Gastrocnemius medialis (tissue), 4 donors: ENCODE results near the gene ELFN2. TPM values are rescaled to one million over a fixed set of nuclear protein-coding genes. Genes with fewer than 3 reads are reported as not detected.

Source experiments
- ATAC-seq, 2 donors: fragments of 150-250 bp; one replicate each; pipeline ENCODE4 v1.9.1; 2016
- DNase-seq, 2 donors: peaks; one replicate each; pipeline ENCODE4 v3.0.0-alpha.2; 2019
- H3K27ac ChIP-seq, 4 donors: fragments of 200-600 bp; sonication (generic); 1 replicate in 1 of 4; 2 replicates in 3 of 4; pipeline ENCODE4 v1.5.1; 2016 to 2018; ENCODE audit warnings: mild to moderate bottlenecking in 2 of 4, moderate library complexity in 1 of 4
- H3K27me3 ChIP-seq, 3 donors: fragments of 200-600 bp; sonication (generic) in 2 of 3; 1 replicate in 1 of 3; 2 replicates in 2 of 3; pipeline versions ENCODE4 v1.5.1 to v1.6.0; 2016 to 2019; ENCODE audit warnings: mild to moderate bottlenecking in 1 of 3, moderate library complexity in 1 of 3
- H3K36me3 ChIP-seq, 2 donors: fragments of 200-600 bp; sonication (generic) in 1 of 2; one replicate each; pipeline ENCODE4 v1.5.1; 2017 to 2018
- H3K4me1 ChIP-seq, 2 donors: fragments of 200-600 bp; sonication (generic) in 1 of 2; one replicate each; pipeline ENCODE4 v1.5.1; 2016 to 2017; ENCODE audit warnings: mild to moderate bottlenecking in 2 of 2
- H3K4me3 ChIP-seq, 4 donors: fragments of 200-600 bp; sonication (generic) in 3 of 4; 1 replicate in 1 of 4; 2 replicates in 3 of 4; pipeline ENCODE4 v1.5.1; 2016 to 2019; ENCODE audit warnings: mild to moderate bottlenecking in 2 of 4
- H3K9me3 ChIP-seq, 3 donors: fragments of 200-600 bp; sonication (generic) in 2 of 3; 1 replicate in 1 of 3; 2 replicates in 2 of 3; pipeline ENCODE4 v1.5.1; 2016 to 2019
- POLR2A ChIP-seq, 2 donors: fragments of 450-650 bp; IDR thresholded peaks; one replicate each; pipeline ENCODE4 v1.6.1; 2017; ENCODE audit warnings: antibody characterized with exemption in 2 of 2, mild to moderate bottlenecking in 2 of 2, moderate library complexity in 2 of 2
- in situ Hi-C, 4 donors: fragments of 200-750 bp; cut with MboI; loops; one replicate each; pipeline versions ENCODE4 v1.15.0 to v1.8.0; 2017; ENCODE audit warnings: low sequenced_read_pairs in 4 of 4
- intact Hi-C: fragments of 100-400 bp; cut with DNase I; formaldehyde crosslinking; loops from one replicate; pipeline ENCODE4 v1.15.1; 2023; ENCODE audit warnings: low total_unique reads
- total RNA-seq, 4 donors: library from RNA; depleted of rRNA; stranded (reverse); fragments of >200 nt; gene quantifications; one replicate each; pipeline versions ENCODE4 v1.1.0 to v1.2.3, GENCODE V29; 2016
- TF ChIP-seq, protein P1 (sequence below), 5 experiments: fragments of 450-650 bp in 3 of 5; fragments of 200-600 bp in 2 of 5; sonication (generic) in 2 of 5; IDR thresholded peaks in 4 of 5; conservative IDR thresholded peaks in 1 of 5; 1 replicate in 4 of 5; 2 replicates in 1 of 5; pipeline ENCODE4 v1.5.1; 2016 to 2019; ENCODE audit warnings: antibody characterized with exemption in 5 of 5, mild to moderate bottlenecking in 3 of 5, moderate library complexity in 3 of 5

ELFN2 gene
- total RNA-seq, 4 donors from 2014 or later = 0.02 to 0.03 TPM; not detected in 2

DNA sequence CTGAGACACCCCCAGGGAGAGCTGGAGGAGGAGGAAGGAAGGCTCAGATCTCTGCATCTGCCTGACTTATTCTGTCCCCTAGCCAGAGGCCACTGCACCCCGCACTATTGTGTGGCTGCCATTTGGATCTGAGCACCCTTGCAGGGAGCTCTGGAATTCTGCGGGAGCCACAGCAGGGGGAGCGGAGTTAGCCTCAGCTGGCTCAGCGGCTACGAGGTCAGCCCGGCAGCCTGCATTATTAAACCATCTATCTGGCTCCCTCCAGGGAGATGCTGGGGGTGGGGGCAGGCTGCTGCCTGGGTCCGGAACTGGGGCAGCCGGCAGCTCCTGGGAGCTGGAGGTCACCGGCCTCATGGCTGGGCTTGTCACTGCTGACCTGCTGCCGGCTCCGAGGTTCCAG, 6.5 kb upstream of the ELFN2 start:
- Histone ChIP-seq H3K4me1 (no peaks in the 10 kb centered on the region), H3K4me3 (no peak overlapping the region), H3K27me3 (peaks cover 48 to 50% (median 49%) of the 10 kb centered on the region in 3 donors), H3K9me3 (no peaks in the 10 kb centered on the region), H3K27ac (no peak overlapping the region), H3K36me3 (no peaks in the 10 kb centered on the region)
- no peak for ATAC-seq
- in situ Hi-C loops = no loop called here
- TF ChIP-seq, protein P1, sequence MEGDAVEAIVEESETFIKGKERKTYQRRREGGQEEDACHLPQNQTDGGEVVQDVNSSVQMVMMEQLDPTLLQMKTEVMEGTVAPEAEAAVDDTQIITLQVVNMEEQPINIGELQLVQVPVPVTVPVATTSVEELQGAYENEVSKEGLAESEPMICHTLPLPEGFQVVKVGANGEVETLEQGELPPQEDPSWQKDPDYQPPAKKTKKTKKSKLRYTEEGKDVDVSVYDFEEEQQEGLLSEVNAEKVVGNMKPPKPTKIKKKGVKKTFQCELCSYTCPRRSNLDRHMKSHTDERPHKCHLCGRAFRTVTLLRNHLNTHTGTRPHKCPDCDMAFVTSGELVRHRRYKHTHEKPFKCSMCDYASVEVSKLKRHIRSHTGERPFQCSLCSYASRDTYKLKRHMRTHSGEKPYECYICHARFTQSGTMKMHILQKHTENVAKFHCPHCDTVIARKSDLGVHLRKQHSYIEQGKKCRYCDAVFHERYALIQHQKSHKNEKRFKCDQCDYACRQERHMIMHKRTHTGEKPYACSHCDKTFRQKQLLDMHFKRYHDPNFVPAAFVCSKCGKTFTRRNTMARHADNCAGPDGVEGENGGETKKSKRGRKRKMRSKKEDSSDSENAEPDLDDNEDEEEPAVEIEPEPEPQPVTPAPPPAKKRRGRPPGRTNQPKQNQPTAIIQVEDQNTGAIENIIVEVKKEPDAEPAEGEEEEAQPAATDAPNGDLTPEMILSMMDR (IDR thresholded peaks at IDR 0.05 in 4 of 5, conservative IDR thresholded peaks at IDR 0.05 in 1 of 5) = no peak
- TF ChIP-seq POLR2A (IDR thresholded peaks at IDR 0.05) = no peak
- no peak for DNase-seq
- intact Hi-C loops = no loop called here

DNA sequence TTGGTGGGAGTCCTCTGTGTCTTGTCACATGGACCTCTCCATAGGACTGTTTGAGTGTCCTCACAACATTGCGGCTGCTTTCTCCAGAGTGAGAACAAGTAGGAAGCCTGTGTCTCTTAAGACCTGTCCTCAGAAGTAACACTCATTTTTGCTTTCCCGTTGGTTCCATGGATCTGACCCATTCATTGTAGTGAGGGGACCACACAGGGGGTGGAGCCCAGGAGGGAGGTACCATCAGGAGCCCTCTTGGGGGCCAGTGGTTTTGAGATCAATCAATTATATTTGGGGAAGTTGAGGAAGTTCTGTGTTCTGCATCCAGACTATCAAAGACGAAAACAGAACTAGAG, 5.4 kb upstream of the ELFN2 start:
- H3K9me3 ChIP-seq = no peaks in the 10 kb centered on the region
- no peak overlapping the region for H3K27ac ChIP-seq
- DNase-seq (no peak), ATAC-seq (no peak)
- H3K4me3 ChIP-seq = no peak overlapping the region
- no peaks in the 10 kb centered on the region for H3K4me1 ChIP-seq
- TF ChIP-seq, protein P1 (IDR thresholded peaks at IDR 0.05 in 4 of 5, conservative IDR thresholded peaks at IDR 0.05 in 1 of 5) = no peak
- no peak for TF ChIP-seq POLR2A (IDR thresholded peaks at IDR 0.05)
- peaks cover 58 to 62% (median 59%) of the 10 kb centered on the region in 3 donors for H3K27me3 ChIP-seq
- in situ Hi-C loops = no loop called here
- H3K36me3 ChIP-seq = no peaks in the 10 kb centered on the region
- intact Hi-C loops = no loop called here

DNA sequence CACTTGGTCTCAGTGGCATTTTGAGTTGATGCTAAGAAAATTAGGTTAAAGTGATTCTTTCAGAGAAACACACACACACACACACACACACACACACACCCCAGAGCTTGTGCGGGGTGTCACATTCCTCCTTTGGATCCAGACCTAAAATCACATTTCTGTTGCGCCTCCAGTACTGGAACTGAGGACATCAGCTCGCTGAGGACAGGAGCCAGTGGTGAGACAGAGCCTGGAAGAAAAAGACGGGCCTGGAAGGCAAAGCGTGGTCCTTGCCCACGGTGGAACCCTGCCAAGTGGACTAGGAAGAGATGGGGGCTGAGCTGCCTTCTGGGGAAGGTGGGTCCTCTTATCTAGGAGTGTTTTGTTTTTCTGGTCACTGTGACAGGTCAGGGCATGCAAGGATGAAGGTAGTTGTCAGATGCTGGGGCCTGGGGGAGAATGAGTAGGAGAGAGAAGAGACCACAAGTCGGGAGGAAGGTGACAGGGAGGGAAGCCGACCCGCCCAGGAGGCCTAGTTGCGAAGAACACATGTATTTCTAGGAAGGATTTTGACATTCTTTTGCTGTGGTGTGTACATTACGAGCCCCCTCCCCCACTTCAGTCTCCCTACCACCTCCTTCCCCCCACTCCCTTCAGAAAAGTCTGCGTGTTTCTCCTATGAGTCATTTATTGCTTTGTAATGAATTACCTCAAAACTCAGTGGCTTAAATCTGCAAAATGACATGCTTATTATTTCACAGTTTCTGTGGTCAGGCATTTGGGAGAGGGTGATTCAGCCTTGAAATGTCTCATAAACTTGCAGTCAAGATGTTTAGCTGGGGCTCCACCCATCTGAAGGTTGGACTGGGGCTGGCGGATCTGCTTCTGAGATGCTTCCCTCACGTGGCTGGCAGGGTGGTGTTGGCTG, 4.8 kb upstream of the ELFN2 start:
- in situ Hi-C loops = no loop called here
- TF ChIP-seq, protein P1 (IDR thresholded peaks at IDR 0.05 in 4 of 5, conservative IDR thresholded peaks at IDR 0.05 in 1 of 5) = no peak
- no peak for TF ChIP-seq POLR2A (IDR thresholded peaks at IDR 0.05)
- ATAC-seq (no peak), DNase-seq (no peak)
- Histone ChIP-seq H3K4me1 (no peaks in the 10 kb centered on the region), H3K27ac (no peak overlapping the region), H3K36me3 (no peaks in the 10 kb centered on the region), H3K4me3 (no peak overlapping the region), H3K27me3 (peaks cover 59 to 65% (median 60%) of the 10 kb centered on the region in 3 donors), H3K9me3 (no peaks in the 10 kb centered on the region)
- intact Hi-C loops = no loop called here

DNA sequence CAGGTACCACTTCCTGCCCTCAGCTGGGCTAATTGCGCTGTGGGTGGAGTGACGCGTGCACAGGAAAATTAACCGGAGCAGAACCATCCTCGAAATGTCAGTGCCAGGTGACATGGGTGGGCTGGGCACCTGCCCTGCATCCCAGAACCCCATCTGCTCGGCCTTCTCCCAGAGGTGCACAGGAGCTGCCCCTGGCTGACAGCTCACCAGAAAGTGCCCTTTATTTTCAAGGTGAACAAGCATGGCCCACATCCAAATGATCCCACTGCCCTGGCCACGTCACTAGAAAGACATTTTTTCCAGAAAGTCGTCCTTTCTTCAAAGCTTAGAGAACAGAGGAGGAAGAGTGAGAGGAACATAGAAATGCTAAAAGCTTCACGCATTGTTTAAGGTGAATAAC, 4.1 kb upstream of the ELFN2 start:
- H3K4me1 ChIP-seq = no peaks in the 10 kb centered on the region
- no peak for TF ChIP-seq POLR2A (IDR thresholded peaks at IDR 0.05)
- TF ChIP-seq, protein P1 (IDR thresholded peaks at IDR 0.05 in 4 of 5, conservative IDR thresholded peaks at IDR 0.05 in 1 of 5) = no peak
- no peaks in the 10 kb centered on the region for H3K36me3 ChIP-seq
- H3K9me3 ChIP-seq = no peaks in the 10 kb centered on the region
- peaks cover 65 to 72% (median 66%) of the 10 kb centered on the region in 3 donors for H3K27me3 ChIP-seq
- DNase-seq (no peak), ATAC-seq (no peak)
- no peak overlapping the region for H3K4me3 ChIP-seq
- H3K27ac ChIP-seq = no peak overlapping the region
- in situ Hi-C loops (no loop called here), intact Hi-C loops (no loop called here)
